Erythroblast (primary cell): ENCODE results near the gene BABAM2.

ENCODE experiments used
- GATA1 ChIP-seq: IDR thresholded peaks from 2 replicates; pipeline ENCODE4 v1.6.1; 2011; ENCODE audit warnings: low read depth, mild to moderate bottlenecking, control low read depth, low read length, moderate library complexity
- POLR2A ChIP-seq: IDR thresholded peaks from 2 replicates; pipeline ENCODE4 v1.6.1; 2011; ENCODE audit warnings: mild to moderate bottlenecking, low read length

GRCh38 chr2:28364610-28365009 lies 474.1 kb downstream of the BABAM2 start:
- TF ChIP-seq POLR2A = no peak
- no peak for TF ChIP-seq GATA1
